B cell (primary cell): ENCODE results near the gene LAIR2. TPM values are rescaled to one million over a fixed set of nuclear protein-coding genes. Genes with fewer than 3 reads are reported as not detected.
"Not testable (repeated sequence)": the region's sequence is repeated elsewhere in the genome, so short reads cannot be mapped to it uniquely, and the experiment has no call there.

Experiments
- ATAC-seq: fragments of 200-7000 bp; cut with Tn5 transposase; one replicate; pipeline ENCODE4 v1.10.0; 2021; ENCODE audit warnings: low read depth, mild to moderate bottlenecking, moderate number of reproducible peaks, moderate library complexity
- CTCF ChIA-PET: fragments of 350-600 bp; sonication (Branson Sonifier 250); formaldehyde crosslinking; loops from one replicate; lab custom pipeline; 2021; ENCODE audit warnings: antibody characterized with exemption, inconsistent platforms; lab: Charles Lee
- POLR2A ChIA-PET: fragments of 350-600 bp; sonication (Branson Sonifier 250); formaldehyde crosslinking; loops from one replicate; lab custom pipeline; 2021; ENCODE audit warnings: antibody characterized with exemption; lab: Charles Lee
- DNase-seq: peaks from one replicate; pipeline ENCODE4 v3.0.0; 2013
- H2AFZ ChIP-seq: 2 replicates; pipeline ENCODE4 v1.6.1; 2012; ENCODE audit warnings: mild to moderate bottlenecking, low read depth, low read length; ENCODE audit not compliant: insufficient read depth, poor library complexity, severe bottlenecking
- H3K27ac ChIP-seq, 2 donors: 1 replicate in 1 of 2; 2 replicates in 1 of 2; pipeline ENCODE4 v1.5.1; 2012 to 2013; ENCODE audit warnings: low read length in 2 of 2, mild to moderate bottlenecking in 2 of 2, moderate library complexity in 1 of 2
- H3K27me3 ChIP-seq, 4 experiments: fragments of 200-600 bp in 1 of 4; sonication (generic) in 1 of 4; replicated peaks in 1 of 4; 1 replicate in 2 of 4; 2 replicates in 2 of 4; pipeline versions ENCODE4 v1.6.1 to v1.7.0; 2013 to 2016; ENCODE audit warnings: low read length in 3 of 4, mild to moderate bottlenecking in 2 of 4, mixed read lengths in 1 of 4, moderate library complexity in 1 of 4; ENCODE audit not compliant: insufficient read depth in 4 of 4, control insufficient read depth in 3 of 4; ENCODE audit errors: control extremely low read depth in 1 of 4
- H3K36me3 ChIP-seq, 2 experiments: replicated peaks in 1 of 2; 1 replicate in 1 of 2; 2 replicates in 1 of 2; pipeline versions ENCODE4 v1.6.1 to v1.7.1; 2013; ENCODE audit warnings: low read length in 1 of 2; ENCODE audit not compliant: insufficient read depth in 2 of 2, control insufficient read depth in 1 of 2; ENCODE audit errors: control extremely low read depth in 1 of 2, extremely low read depth in 1 of 2
- H3K4me1 ChIP-seq, 2 donors: fragments of 200-600 bp in 1 of 2; sonication (generic) in 1 of 2; 1 replicate in 1 of 2; 2 replicates in 1 of 2; pipeline versions ENCODE4 v1.5.1 to v1.6.1; 2013 to 2017; ENCODE audit warnings: low read length in 2 of 2; ENCODE audit not compliant: control insufficient read depth in 2 of 2, insufficient read depth in 2 of 2
- H3K4me2 ChIP-seq: replicated peaks from 2 replicates; pipeline ENCODE3; 2012; ENCODE audit warnings: mild to moderate bottlenecking, low read depth, low read length; ENCODE audit not compliant: poor library complexity, severe bottlenecking
- H3K4me3 ChIP-seq, 5 experiments: fragments of 200-600 bp in 1 of 5; sonication (generic) in 1 of 5; 1 replicate in 3 of 5; 2 replicates in 2 of 5; pipeline versions ENCODE4 v1.5.1 to v1.7.0; 2011 to 2016; ENCODE audit warnings: low read length in 4 of 5, mild to moderate bottlenecking in 4 of 5, low read depth in 2 of 5, control low read depth in 1 of 5, moderate library complexity in 1 of 5; ENCODE audit not compliant: insufficient read depth in 1 of 5; ENCODE audit errors: control extremely low read depth in 1 of 5, extremely low read depth in 1 of 5
- H3K79me2 ChIP-seq: fragments of 200-600 bp; sonication (generic); one replicate; pipeline ENCODE4 v1.6.0; 2016; ENCODE audit warnings: low read length; ENCODE audit not compliant: control insufficient read depth, insufficient read depth
- H3K9ac ChIP-seq: fragments of 200-600 bp; sonication (generic); 2 replicates; pipeline ENCODE4 v1.6.1; 2017; ENCODE audit warnings: mild to moderate bottlenecking, low read length, moderate library complexity
- H3K9me3 ChIP-seq, 3 donors: one replicate each; pipeline versions ENCODE4 v1.6.1 to v1.7.1; 2013; ENCODE audit warnings: low read length in 2 of 3; ENCODE audit not compliant: control insufficient read depth in 2 of 3, insufficient read depth in 1 of 3; ENCODE audit errors: control extremely low read depth in 1 of 3
- H4K20me1 ChIP-seq: 2 replicates; pipeline ENCODE4 v1.6.0; 2012; ENCODE audit warnings: mild to moderate bottlenecking, low read length; ENCODE audit not compliant: insufficient read depth, control insufficient read depth, poor library complexity, severe bottlenecking
- H3K27ac Mint-ChIP-seq: one replicate; pipeline ENCODE4 v1.8.0; 2021; ENCODE audit warnings: mixed read lengths
- H3K27me3 Mint-ChIP-seq: one replicate; pipeline ENCODE4 v1.8.0; 2021; ENCODE audit warnings: mixed read lengths
- H3K4me1 Mint-ChIP-seq: one replicate; pipeline ENCODE4 v1.8.0; 2021; ENCODE audit warnings: mixed read lengths
- H3K4me3 Mint-ChIP-seq: one replicate; pipeline ENCODE4 v1.8.0; 2021; ENCODE audit warnings: mixed read lengths
- H3K9me3 Mint-ChIP-seq: one replicate; pipeline ENCODE4 v1.8.0; 2022; ENCODE audit warnings: mixed read lengths; ENCODE audit not compliant: insufficient read depth
- WGBS: methylation state at CpG from one replicate; pipeline ENCODE4 v1.1.5; 2013; ENCODE audit warnings: missing lambda C conversion rate; ENCODE audit not compliant: insufficient coverage; 5-methylcytosine and 5-hydroxymethylcytosine counted together
- intact Hi-C: fragments of 100-400 bp; cut with micrococcal nuclease; formaldehyde crosslinking; loops from one replicate; pipeline ENCODE4 v1.10.0; 2022
- polyA plus RNA-seq: library from polyadenylated mRNA; depleted of rRNA; stranded (reverse); fragments of >200 nt; gene quantifications from 2 replicates; pipeline ENCODE4 v1.2.3, GENCODE V29; 2012
- total RNA-seq, 2 donors: library from RNA; stranded (reverse); fragments of 120-200 nt in 1 of 2; gene quantifications; 1 replicate in 1 of 2; 2 replicates in 1 of 2; pipeline versions ENCODE4 v1.2.3 to v1.2.4, GENCODE V29; 2013 to 2022

Gene LAIR2
- total and polyA plus RNA-seq, 2 donors (not counting 1 experiment from before 2014, with no cell fraction given): not detected

DNA sequence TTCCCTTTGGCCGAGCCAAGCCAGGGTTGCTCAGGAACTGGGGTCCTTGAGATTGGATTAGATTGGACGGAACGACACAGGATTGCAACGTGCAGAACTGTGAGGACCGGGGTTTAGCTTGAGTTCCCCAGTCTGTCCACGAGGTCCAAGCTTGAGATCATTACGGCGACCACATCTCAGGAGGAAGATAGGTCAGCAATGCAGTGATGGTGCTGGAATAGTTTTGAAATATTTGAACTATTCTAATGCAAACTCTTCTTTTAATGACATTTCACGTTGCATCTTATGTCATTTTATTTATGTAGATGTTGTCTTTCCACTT is 4.2 kb upstream of the LAIR2 start:
- Histone ChIP-seq H3K27me3 (peaks cover 0 to 13% (median 3%) of the 10 kb centered on the region in 4 experiments), H3K4me3 (peak overlapping the region in 3 of 5 experiments; percentile 22 to 45 (median 43))
- H3K9me3 ChIP-seq, CTCF ChIA-PET, H3K4me3 Mint-ChIP-seq, H3K27ac Mint-ChIP-seq, H4K20me1 ChIP-seq, DNase-seq, H3K4me1 Mint-ChIP-seq, H3K27ac ChIP-seq, H3K36me3 ChIP-seq, POLR2A ChIA-PET, H3K9me3 Mint-ChIP-seq, intact Hi-C loops, H3K4me1 ChIP-seq, H3K79me2 ChIP-seq, H3K9ac ChIP-seq, H3K4me2 ChIP-seq, H2AFZ ChIP-seq: not testable (repeated sequence)
- WGBS: 74% methylated on average over 5 of the region's 9 CpGs
- peaks cover 35% of the 10 kb centered on the region for H3K27me3 Mint-ChIP-seq
- ATAC-seq: peak; percentile 51

DNA sequence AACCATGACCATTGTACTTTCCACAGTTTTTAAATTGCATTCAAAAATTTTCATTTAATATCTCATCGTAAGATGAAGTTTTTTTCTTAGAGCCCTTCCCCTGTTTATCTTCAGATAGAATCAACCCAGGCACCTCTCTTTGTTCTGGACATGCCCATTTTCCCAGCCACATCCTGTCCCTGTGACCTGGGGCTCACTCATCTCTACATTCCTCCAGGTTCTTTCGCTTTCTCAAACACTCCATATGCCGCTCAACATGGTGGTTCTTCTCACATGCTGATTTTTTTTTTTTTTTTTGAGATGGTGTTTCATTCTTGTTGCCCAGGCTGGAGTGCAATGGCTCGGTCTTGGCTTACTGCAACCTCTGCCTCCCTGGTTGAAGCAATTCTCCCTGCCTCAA is 2.9 kb downstream of the LAIR2 start:
- H2AFZ ChIP-seq, H3K9ac ChIP-seq, ATAC-seq, H3K27ac ChIP-seq, H3K9me3 ChIP-seq, H3K27me3 ChIP-seq, DNase-seq, H3K27ac Mint-ChIP-seq, H3K4me2 ChIP-seq, H3K4me3 Mint-ChIP-seq, H3K9me3 Mint-ChIP-seq, H4K20me1 ChIP-seq, H3K4me3 ChIP-seq, POLR2A ChIA-PET, CTCF ChIA-PET, H3K79me2 ChIP-seq, intact Hi-C loops, H3K36me3 ChIP-seq: not testable (repeated sequence)
- H3K4me1 Mint-ChIP-seq: peaks cover 19% of the 10 kb centered on the region
- peaks cover 31% of the 10 kb centered on the region for H3K27me3 Mint-ChIP-seq
- H3K4me1 ChIP-seq: peaks cover 10 to 24% of the 10 kb centered on the region in 2 donors
- 100% methylated on average over 1 of the region's 4 CpGs for WGBS
